HG03025 (cell line): Measurements from ENCODE around the gene GLRA3.

ENCODE experiments used
- ATAC-seq: cut with Tn5 transposase; IDR thresholded peaks from one replicate; pipeline ENCODE4 v1.9.1; 2021; ENCODE audit warnings: mild to moderate bottlenecking, moderate library complexity; ENCODE audit not compliant: unreplicated experiment, low FRiP score

Gene GLRA3

GRCh38 chr4:174611792-174612191 lies 217.3 kb downstream of the GLRA3 start:
- ATAC-seq: no peak

DNA sequence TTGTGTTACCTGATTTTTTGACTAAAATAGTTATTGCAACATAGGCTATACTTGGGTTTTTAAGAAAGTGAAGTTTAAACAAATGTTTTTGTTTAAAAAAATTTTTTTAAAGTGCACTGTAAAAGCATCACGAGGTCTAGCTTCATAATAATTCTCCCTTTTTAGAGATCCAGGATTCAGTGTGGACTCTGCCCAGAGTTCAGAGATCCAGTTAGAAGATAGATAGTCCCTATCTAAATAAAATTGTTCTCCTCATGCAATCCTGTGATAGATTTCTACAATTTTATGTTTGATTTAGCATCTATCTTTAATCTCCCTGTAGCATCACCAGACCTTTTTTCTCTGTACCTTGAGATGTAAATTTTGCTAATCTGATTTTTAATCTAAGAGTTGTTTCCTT lies 221.3 kb downstream of the GLRA3 start:
- ATAC-seq: no peak

- ATAC-seq: no peak
These were observed 224.8 kb downstream of the GLRA3 start for GRCh38 chr4:174604198-174604597.

- ATAC-seq: no peak
These were observed 228.7 kb downstream of the GLRA3 start for GRCh38 chr4:174600391-174600790.

- no peak for ATAC-seq
These were observed 230.2 kb downstream of the GLRA3 start for GRCh38 chr4:174598800-174599199.

DNA sequence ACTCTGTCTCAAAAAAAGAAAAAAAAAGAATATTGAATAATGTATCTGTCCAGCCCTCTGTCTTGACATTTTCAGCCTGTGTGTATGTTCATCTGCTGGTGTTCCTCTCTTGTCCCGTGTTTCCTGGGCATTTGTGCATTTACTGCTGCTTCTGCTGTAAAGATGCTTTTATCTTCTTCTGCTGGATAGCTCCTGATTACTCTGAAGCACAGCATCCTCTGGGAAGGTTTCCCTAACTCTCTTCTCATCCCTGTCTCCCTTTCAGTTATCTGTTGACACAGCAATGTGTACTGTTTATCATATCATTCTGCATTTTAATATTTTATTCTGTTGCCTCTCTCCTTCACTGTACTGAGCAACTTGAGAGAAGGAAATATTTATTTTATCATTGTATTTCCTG lies 232.5 kb downstream of the GLRA3 start:
- ATAC-seq: no peak

DNA sequence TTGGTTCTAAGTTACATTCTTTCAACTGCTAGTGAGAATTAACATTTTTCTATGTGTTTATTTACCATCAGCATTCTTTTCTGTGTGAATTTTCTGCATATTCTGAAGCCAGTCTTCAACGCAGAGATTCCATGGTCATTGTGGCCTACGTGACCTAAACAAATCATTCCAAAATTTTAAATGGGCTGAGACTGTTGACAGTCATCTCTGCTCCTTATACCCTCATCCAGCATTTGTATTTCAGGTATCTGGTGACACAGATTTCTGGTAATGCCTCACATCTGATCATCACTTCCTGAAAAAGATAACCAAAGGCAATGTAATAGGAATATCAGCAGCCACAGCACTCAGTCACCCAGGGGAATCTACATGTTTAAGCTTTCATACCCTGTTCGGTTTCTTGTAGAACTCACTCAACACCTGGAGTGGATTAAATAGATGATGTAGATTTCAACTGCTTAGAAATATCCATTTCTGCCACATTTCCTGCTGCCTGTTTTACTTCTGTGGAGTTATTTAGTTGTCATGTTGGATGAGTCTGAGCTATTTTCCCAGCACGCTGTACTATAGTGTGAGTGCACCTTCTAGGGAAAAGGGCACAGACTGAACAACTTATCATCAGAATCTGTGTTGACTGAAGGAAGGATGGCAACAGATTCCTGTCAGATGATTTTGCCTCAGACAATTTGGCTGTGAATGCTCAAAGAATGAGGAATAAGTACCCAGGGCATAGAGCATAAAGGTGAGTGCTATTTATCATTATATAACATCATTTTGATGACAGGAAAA lies 233.7 kb downstream of the GLRA3 start:
- no peak for ATAC-seq

- no peak for ATAC-seq
These were observed 235.3 kb downstream of the GLRA3 start for GRCh38 chr4:174593701-174594100.

GRCh38 chr4:174592985-174593335 lies 236.1 kb downstream of the GLRA3 start:
- no peak for ATAC-seq

GRCh38 chr4:174592256-174592984 lies 236.6 kb downstream of the GLRA3 start:
- no peak for ATAC-seq

GRCh38 chr4:174591243-174592021 lies 237.6 kb downstream of the GLRA3 start:
- ATAC-seq: no peak

DNA sequence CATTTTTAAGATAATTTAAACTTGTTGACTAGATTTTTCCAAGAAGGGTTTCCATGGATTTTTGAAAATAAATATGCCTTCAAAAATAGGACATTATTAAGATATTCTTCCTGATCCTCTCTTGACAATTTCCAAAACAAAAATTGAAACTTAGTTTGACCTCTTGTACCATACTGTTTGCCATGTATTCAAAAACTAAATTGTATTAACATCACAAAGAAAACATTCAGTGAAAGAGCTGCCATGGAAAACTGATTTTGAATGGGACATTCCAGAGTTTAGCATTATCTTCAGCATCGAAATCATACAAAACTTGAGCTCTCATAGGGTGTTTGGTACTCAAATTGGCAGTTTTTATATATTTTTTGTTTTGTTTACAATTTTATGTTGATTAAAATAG lies 238.7 kb downstream of the GLRA3 start:
- no peak for ATAC-seq
